ENCODE data around the gene MMP17. TPM values are rescaled to one million over a fixed set of nuclear protein-coding genes. Genes with fewer than 3 reads are reported as not detected.

MMP17 gene
- total RNA-seq, 1 experiment from 2014 or later: 30.2 TPM

- Histone ChIP-seq H3K79me2 (ENCODE audit: low read length) (peaks cover 30% of the 10 kb centered on the region), H3K27ac (ENCODE audit: low read length) (no peak overlapping the region), H2AFZ (ENCODE audit: low read length) (no peak overlapping the region), H3K27me3 (ENCODE audit: low read length) (no peaks in the 10 kb centered on the region), H4K20me1 (ENCODE audit: low read length) (no peaks in the 10 kb centered on the region), H3F3A (ENCODE audit: low read length, unreplicated experiment) (no peaks in the 10 kb centered on the region), H3K9me3 (ENCODE audit: low read length) (no peaks in the 10 kb centered on the region), H3K36me3 (ENCODE audit: low read depth, low read length) (no peaks in the 10 kb centered on the region), H3K4me1 (ENCODE audit: insufficient read depth, low read length) (peaks cover 19% of the 10 kb centered on the region), H3K9me2 (replicated peaks; ENCODE audit: low read length) (no peaks in the 10 kb centered on the region), H3K4me2 (ENCODE audit: low read length) (0 out of 2 replicates have a peak overlapping the region, but pooled peaks have one; percentile 30), H3K9ac (ENCODE audit: low read length) (no peak overlapping the region), H3K4me3 (ENCODE audit: low read length) (no peak overlapping the region)
- intact Hi-C loops (cut with micrococcal nuclease): loop anchor here (1.0 kb wide), 2 partner anchors 8 to 33 kb away; no protein-coding TSS in a partner anchor
- DNase-seq (no peak), ATAC-seq (no peak)
- TF ChIP-seq EZH2 (IDR thresholded peaks at IDR 0.05; ENCODE audit: low read length, unreplicated experiment): no peak
- TF ChIP-seq CTCF (conservative IDR thresholded peaks at IDR 0.05; ENCODE audit: low read depth, low read length): no peak
- no peak for TF ChIP-seq EZH2phosphoT487 (IDR thresholded peaks at IDR 0.05; ENCODE audit: borderline replicate concordance, low read length)
- ChIA-PET POLR2A (ENCODE audit: unreplicated experiment) (no interaction called here), CTCF (interaction anchor here (0.6 kb wide), 1 partner anchor 156 kb away, joined by 3 read pairs; no protein-coding TSS in a partner anchor)
- BruUV-seq (replicated peaks): no TSS peak
Observed at GRCh38 chr12:131893605-131894312, 65.6 kb downstream of the MMP17 start.

GRCh38 chr12:131894313-131894860, 66.2 kb downstream of the MMP17 start, which contains the start of gene ULK1:
ULK1 (plus strand) TSS chr12:131894622; CDS start chr12:131895002, 380 bp downstream.
- intact Hi-C loops (cut with micrococcal nuclease): loop anchor here (1.0 kb wide), 2 partner anchors 9 to 34 kb away; no protein-coding TSS in a partner anchor
- TF ChIP-seq EZH2phosphoT487 (IDR thresholded peaks at IDR 0.05; ENCODE audit: borderline replicate concordance, low read length): no peak
- no peak for TF ChIP-seq EZH2 (IDR thresholded peaks at IDR 0.05; ENCODE audit: low read length, unreplicated experiment)
- no peak for TF ChIP-seq CTCF (conservative IDR thresholded peaks at IDR 0.05; ENCODE audit: low read depth, low read length)
- H3K9me3 ChIP-seq (ENCODE audit: low read length): no peaks in the 10 kb centered on the region
- BruUV-seq (replicated peaks): no TSS peak
- no peak within 1 kb of the TSS for H2AFZ ChIP-seq (ENCODE audit: low read length)
- peak within 1 kb of the TSS; percentile 88; the same call in 1 of the 2 replicates for H3K27ac ChIP-seq (ENCODE audit: low read length)
- peaks cover 19% of the 10 kb centered on the region for H3K4me1 ChIP-seq (ENCODE audit: insufficient read depth, low read length)
- no peaks in the 10 kb centered on the region for H3K9me2 ChIP-seq (replicated peaks; ENCODE audit: low read length)
- H3K4me2 ChIP-seq (ENCODE audit: low read length): peak within 1 kb of the TSS; percentile 99
- no peaks in the 10 kb centered on the region for H3K36me3 ChIP-seq (ENCODE audit: low read depth, low read length)
- H4K20me1 ChIP-seq (ENCODE audit: low read length): no peaks in the 10 kb centered on the region
- peaks cover 32% of the 10 kb centered on the region for H3K79me2 ChIP-seq (ENCODE audit: low read length)
- peak within 1 kb of the TSS; percentile 79 for H3K9ac ChIP-seq (ENCODE audit: low read length)
- ChIA-PET POLR2A (ENCODE audit: unreplicated experiment) (no interaction called here), CTCF (no interaction called here)
- peak; percentile 56 for ATAC-seq
- H3K27me3 ChIP-seq (ENCODE audit: low read length): no peaks in the 10 kb centered on the region
- DNase-seq: peak; percentile 96
- no peaks in the 10 kb centered on the region for H3F3A ChIP-seq (ENCODE audit: low read length, unreplicated experiment)
- H3K4me3 ChIP-seq (ENCODE audit: low read length): peak within 1 kb of the TSS; percentile 74
